ENCODE results near the gene TBX19. TPM values are rescaled to one million over a fixed set of nuclear protein-coding genes. Genes with fewer than 3 reads are reported as not detected.

TBX19 gene
- total RNA-seq, 1 donor from 2014 or later: 2.0 TPM

GRCh38 chr1:168297019-168297730, 16.5 kb downstream of the TBX19 start:
- Mint-ChIP-seq H3K4me3 (ENCODE audit: low read depth) (no peak overlapping the region), H3K27ac (no peak overlapping the region), H3K27me3 (no peaks in the 10 kb centered on the region), H3K36me3 (ENCODE audit: insufficient read depth) (no peaks in the 10 kb centered on the region), H3K9me3 (ENCODE audit: low read depth) (no peaks in the 10 kb centered on the region), H3K4me1 (ENCODE audit: low read depth) (peaks cover 5% of the 10 kb centered on the region)
- TF ChIP-seq, protein P1, sequence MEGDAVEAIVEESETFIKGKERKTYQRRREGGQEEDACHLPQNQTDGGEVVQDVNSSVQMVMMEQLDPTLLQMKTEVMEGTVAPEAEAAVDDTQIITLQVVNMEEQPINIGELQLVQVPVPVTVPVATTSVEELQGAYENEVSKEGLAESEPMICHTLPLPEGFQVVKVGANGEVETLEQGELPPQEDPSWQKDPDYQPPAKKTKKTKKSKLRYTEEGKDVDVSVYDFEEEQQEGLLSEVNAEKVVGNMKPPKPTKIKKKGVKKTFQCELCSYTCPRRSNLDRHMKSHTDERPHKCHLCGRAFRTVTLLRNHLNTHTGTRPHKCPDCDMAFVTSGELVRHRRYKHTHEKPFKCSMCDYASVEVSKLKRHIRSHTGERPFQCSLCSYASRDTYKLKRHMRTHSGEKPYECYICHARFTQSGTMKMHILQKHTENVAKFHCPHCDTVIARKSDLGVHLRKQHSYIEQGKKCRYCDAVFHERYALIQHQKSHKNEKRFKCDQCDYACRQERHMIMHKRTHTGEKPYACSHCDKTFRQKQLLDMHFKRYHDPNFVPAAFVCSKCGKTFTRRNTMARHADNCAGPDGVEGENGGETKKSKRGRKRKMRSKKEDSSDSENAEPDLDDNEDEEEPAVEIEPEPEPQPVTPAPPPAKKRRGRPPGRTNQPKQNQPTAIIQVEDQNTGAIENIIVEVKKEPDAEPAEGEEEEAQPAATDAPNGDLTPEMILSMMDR (IDR thresholded peaks at IDR 0.05; ENCODE audit: unreplicated experiment): no peak
- DNase-seq (ENCODE audit: low spot score, unreplicated experiment): no peak

DNA sequence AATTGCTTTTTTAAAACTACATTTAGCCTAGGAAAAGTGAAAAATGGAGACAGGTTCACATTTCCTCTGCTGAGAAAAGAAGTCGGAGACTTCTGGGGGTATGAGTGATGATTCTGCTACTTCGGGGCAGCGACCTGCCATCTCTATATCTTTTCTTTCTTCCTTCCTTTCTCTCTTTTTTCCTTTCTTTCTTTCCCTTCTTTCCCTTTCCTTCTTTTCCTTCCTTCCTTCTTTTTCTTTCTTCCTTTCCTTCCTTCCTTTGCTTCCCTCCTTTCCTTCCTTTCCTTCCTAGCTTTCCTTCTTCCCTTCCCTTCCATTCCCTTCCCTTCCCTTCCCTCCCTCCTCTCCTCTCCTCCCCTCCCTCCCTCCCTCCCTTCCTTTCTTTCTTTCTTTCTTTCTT, 17.8 kb downstream of the TBX19 start:
- H3K4me1 Mint-ChIP-seq (ENCODE audit: low read depth): peaks cover 5% of the 10 kb centered on the region
- no peak overlapping the region for H3K27ac Mint-ChIP-seq
- DNase-seq (ENCODE audit: low spot score, unreplicated experiment): no peak
- H3K27me3 Mint-ChIP-seq: no peaks in the 10 kb centered on the region
- TF ChIP-seq, protein P1 (IDR thresholded peaks at IDR 0.05; ENCODE audit: unreplicated experiment): no peak
- H3K9me3 Mint-ChIP-seq (ENCODE audit: low read depth): no peaks in the 10 kb centered on the region
- no peaks in the 10 kb centered on the region for H3K36me3 Mint-ChIP-seq (ENCODE audit: insufficient read depth)
- no peak overlapping the region for H3K4me3 Mint-ChIP-seq (ENCODE audit: low read depth)

GRCh38 chr1:168300626-168301025, 19.9 kb downstream of the TBX19 start:
- H3K27ac Mint-ChIP-seq: no peak overlapping the region
- no peaks in the 10 kb centered on the region for H3K9me3 Mint-ChIP-seq (ENCODE audit: low read depth)
- DNase-seq (ENCODE audit: low spot score, unreplicated experiment): no peak
- TF ChIP-seq, protein P1 (IDR thresholded peaks at IDR 0.05; ENCODE audit: unreplicated experiment): no peak
- H3K4me1 Mint-ChIP-seq (ENCODE audit: low read depth): peaks cover 5% of the 10 kb centered on the region
- no peaks in the 10 kb centered on the region for H3K27me3 Mint-ChIP-seq
- no peak overlapping the region for H3K4me3 Mint-ChIP-seq (ENCODE audit: low read depth)
- no peaks in the 10 kb centered on the region for H3K36me3 Mint-ChIP-seq (ENCODE audit: insufficient read depth)

DNA sequence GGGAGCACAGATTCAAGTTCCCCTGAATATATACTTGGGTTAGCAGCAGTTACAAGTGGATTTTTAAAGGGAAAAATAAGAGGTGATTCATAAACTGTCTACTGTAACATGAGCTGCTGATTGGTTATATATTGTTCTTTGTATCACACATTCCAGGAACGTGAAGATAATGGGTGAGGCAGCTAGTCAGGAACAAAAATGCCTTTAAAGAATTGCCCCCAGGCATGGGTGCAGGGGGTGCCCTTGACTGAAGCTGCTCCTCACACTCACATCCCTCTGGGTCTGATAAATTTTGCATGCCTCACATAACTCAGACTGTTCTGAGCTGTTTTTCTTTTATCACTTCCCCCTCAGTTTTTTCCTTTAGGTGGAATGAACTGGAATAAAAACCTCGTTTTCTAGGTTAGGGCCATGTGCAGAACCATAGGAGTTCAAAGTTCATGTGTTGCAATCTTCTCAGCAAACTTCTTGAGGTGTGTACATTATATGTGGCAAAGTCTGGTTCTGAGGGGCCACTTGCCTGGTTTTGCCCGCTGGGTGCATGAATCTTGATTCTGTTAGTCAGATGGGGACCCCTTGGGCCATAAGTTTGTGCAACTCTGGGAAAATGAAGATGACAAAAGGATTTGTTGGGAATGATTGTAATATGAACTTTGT, 21.1 kb downstream of the TBX19 start:
- no peak for DNase-seq (ENCODE audit: low spot score, unreplicated experiment)
- no peaks in the 10 kb centered on the region for H3K9me3 Mint-ChIP-seq (ENCODE audit: low read depth)
- H3K27ac Mint-ChIP-seq: no peak overlapping the region
- no peaks in the 10 kb centered on the region for H3K27me3 Mint-ChIP-seq
- TF ChIP-seq, protein P1 (IDR thresholded peaks at IDR 0.05; ENCODE audit: unreplicated experiment): no peak
- peaks cover 5% of the 10 kb centered on the region for H3K4me1 Mint-ChIP-seq (ENCODE audit: low read depth)
- H3K36me3 Mint-ChIP-seq (ENCODE audit: insufficient read depth): no peaks in the 10 kb centered on the region
- H3K4me3 Mint-ChIP-seq (ENCODE audit: low read depth): no peak overlapping the region

GRCh38 chr1:168303716-168304540, 23.3 kb downstream of the TBX19 start:
- H3K4me3 Mint-ChIP-seq (ENCODE audit: low read depth): no peak overlapping the region
- H3K27me3 Mint-ChIP-seq: no peaks in the 10 kb centered on the region
- peaks cover 5% of the 10 kb centered on the region for H3K4me1 Mint-ChIP-seq (ENCODE audit: low read depth)
- no peaks in the 10 kb centered on the region for H3K36me3 Mint-ChIP-seq (ENCODE audit: insufficient read depth)
- DNase-seq (ENCODE audit: low spot score, unreplicated experiment): no peak
- H3K9me3 Mint-ChIP-seq (ENCODE audit: low read depth): no peaks in the 10 kb centered on the region
- peak overlapping the region; percentile 27 for H3K27ac Mint-ChIP-seq
- TF ChIP-seq, protein P1 (IDR thresholded peaks at IDR 0.05; ENCODE audit: unreplicated experiment): no peak

Data from progenitor cell of endocrine pancreas (in vitro differentiated cells).